ENCODE measurements around the gene ROR1.

- TF ChIP-seq CTCF (IDR thresholded peaks at IDR 0.05): no peak
- no peak for TF ChIP-seq POLR2A (IDR thresholded peaks at IDR 0.05)
These were observed 141.3 kb downstream of the ROR1 start for GRCh38 chr1:63915121-63915520.

All from right lobe of liver (tissue), 4 donors.